HT-29 (cell line): ENCODE measurements around the gene SLC31A2. TPM values are rescaled to one million over a fixed set of nuclear protein-coding genes. Genes with fewer than 3 reads are reported as not detected.
"Not testable (repeated sequence)": the region's sequence is repeated elsewhere in the genome, so short reads cannot be mapped to it uniquely, and the experiment has no call there.

ENCODE experiments used
- DNase-seq: peaks from one replicate; pipeline ENCODE4 v3.0.0-alpha.2; 2015; ENCODE audit warnings: low spot score
- total RNA-seq: library from RNA; depleted of rRNA; stranded (reverse); fragments of >200 nt; shearing (Covaris generic); gene quantifications from 2 replicates; pipeline ENCODE4 v1.2.3, GENCODE V29; 2014; rRNA removed

SLC31A2 gene
- 1.8 and 3.4 TPM in 2 replicates for total RNA-seq

GRCh38 chr9:113150670-113151611 lies at the start of gene SLC31A2:
Gene SLC31A2 (plus strand): TSS chr9:113151007. CDS start chr9:113151075, 68 bp downstream.
- peak; percentile 83 for DNase-seq

- DNase-seq = not testable (repeated sequence)
Measured at GRCh38 chr9:113105345-113105744, 45.5 kb upstream of the SLC31A2 start.

DNA sequence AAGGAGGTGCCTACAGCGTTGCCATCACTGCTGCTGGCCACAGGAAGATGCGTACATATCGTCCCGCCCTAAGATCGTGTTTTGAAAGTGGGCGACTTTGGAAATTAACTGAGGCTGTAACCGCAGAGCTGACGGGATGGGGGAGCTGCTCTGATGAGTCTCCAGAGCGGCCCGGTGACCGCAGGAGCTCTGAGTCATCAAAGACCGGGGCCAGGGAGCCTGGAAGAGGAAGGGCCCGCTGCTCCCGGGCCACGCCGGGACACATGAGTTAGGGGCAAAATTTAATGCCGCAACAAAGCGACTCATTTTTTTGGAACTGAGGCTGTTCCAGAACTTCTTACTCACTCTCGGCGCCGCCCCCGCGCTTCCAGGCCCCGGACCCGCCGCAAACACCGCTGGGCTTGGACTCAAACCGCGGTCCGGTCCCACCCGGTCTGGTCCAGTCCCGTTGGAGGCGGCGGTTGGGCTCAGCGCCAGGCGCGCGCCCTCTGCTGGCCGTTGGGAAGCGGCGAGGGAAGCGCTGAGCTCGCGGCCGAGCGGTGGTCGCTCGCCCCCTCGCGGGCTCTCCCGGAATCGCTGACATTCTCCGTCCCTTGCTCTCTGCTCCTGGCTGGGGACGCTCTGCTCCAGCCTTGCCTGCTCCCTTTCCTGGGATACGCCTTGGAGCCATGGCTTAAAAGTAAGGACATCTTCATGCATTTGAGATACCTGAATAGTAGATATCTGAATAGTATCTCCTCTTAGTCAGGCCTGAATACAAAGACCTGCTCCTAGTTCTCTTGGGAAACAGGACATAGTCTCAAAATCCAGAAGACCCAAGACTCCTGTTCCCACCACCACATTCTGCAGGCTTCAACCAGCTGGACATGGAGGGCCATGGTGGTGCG lies 39.5 kb upstream of the SLC31A2 start:
- not testable (repeated sequence) for DNase-seq

DNA sequence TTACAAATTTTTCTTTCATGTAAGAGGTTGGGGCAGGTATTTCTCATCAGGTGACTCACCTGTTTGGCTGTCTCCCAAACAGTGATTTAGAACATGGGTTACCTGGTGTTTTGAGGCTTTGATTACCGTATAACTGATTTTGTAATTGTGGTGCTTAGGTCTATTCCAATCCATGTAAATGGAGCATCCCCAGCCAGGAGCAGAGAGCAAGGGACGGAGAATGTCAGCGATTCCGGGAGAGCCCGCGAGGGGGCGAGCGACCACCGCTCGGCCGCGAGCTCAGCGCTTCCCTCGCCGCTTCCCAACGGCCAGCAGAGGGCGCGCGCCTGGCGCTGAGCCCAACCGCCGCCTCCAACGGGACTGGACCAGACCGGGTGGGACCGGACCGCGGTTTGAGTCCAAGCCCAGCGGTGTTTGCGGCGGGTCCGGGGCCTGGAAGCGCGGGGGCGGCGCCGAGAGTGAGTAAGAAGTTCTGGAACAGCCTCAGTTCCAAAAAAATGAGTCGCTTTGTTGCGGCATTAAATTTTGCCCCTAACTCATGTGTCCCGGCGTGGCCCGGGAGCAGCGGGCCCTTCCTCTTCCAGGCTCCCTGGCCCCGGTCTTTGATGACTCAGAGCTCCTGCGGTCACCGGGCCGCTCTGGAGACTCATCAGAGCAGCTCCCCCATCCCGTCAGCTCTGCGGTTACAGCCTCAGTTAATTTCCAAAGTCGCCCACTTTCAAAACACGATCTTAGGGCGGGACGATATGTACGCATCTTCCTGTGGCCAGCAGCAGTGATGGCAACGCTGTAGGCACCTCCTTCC lies 37.9 kb upstream of the SLC31A2 start:
- peak; percentile 7 for DNase-seq

DNA sequence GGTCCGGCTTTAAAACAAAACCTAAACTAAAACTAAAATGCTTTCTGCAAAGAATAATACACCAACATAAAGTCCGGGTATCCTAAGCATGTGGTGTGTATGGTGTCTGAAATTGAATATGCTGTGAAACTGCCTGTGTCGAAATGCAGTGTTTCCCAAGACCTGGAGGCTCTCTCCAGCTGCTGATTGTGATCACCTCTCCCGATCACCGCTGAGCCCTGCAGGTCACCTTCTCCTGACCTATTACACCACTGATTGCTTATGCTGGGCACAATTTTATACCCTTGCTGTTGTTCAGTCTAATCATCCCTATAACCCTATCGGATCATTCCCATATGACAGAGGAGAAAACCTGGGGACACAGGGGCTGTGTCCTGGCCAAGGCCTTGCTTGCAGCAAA lies 32.0 kb upstream of the SLC31A2 start:
- not testable (repeated sequence) for DNase-seq

GRCh38 chr9:113125386-113126035 lies 25.3 kb upstream of the SLC31A2 start:
- no peak for DNase-seq

DNA sequence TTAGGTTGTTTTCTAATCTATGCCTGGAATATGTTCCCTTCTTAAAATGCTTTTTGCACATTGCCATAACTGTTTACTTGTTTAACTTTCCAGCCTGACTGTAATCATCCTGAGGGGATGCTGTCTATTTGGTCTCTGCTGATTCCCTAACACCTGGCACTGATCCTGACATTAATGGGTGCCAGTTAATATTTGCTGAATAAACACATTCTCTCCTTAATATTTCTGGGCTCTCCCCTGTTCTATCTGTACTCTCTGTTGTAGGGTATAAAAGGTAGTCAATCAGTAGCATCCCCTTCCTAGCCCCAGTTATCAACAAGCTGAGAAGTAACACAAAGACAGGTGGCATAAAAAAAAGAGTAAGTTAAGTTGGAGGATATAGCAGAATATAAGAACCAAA lies 21.3 kb upstream of the SLC31A2 start:
- no peak for DNase-seq

GRCh38 chr9:113129884-113130283 lies 20.9 kb upstream of the SLC31A2 start:
- DNase-seq = no peak

GRCh38 chr9:113131689-113132151 lies 19.1 kb upstream of the SLC31A2 start:
- DNase-seq = peak; percentile 45

DNA sequence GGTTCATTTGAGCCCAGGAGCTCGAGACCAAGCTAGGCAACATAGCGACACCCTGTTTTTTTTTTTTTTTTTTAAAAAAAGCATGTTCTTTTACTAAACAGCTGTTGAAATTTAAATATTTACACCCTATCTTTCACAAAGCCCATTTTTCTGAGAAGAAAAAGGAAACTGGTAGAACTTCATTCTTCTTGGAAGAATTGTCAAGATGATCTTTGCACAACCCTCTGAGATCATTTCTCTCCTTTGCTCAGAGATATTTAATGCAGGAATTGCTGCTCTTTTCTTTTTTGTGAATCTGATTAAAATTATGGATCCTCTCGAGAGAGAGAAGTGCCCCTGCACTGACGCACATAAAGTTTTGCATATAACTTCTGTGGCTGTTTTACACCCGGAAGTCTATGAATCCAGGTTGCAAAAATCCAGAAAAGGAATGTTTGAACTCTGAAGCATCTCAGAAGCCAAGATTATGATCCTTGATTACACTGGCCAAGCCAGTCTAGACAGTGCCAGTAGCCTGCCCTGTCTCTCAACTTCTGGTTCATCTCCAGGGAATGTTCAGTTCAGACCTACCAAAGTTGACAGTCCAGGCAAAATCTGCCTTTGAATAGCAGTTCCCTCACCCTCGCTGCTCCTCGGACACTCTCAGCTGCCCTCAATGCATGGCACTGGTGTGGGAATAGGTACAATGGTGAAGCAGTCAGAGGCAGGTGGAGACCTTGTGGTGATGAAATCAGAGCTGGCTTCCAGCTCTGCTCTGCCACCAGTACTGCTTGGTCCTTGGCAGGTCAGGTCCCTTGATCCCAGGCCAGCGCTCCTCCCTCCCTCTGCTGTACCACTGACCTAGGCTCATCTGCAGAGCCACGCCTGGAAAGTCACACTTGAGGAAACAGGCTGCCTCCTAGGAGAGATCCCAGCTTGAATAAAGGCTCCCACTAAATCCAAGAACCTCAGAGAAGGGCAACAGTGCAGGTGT lies 13.3 kb upstream of the SLC31A2 start:
- no peak for DNase-seq

GRCh38 chr9:113138760-113139159 lies 12.0 kb upstream of the SLC31A2 start:
- DNase-seq = no peak

- no peak for DNase-seq
Measured at GRCh38 chr9:113139225-113139829, 11.5 kb upstream of the SLC31A2 start.

GRCh38 chr9:113139953-113140352 lies 10.9 kb upstream of the SLC31A2 start:
- no peak for DNase-seq

DNA sequence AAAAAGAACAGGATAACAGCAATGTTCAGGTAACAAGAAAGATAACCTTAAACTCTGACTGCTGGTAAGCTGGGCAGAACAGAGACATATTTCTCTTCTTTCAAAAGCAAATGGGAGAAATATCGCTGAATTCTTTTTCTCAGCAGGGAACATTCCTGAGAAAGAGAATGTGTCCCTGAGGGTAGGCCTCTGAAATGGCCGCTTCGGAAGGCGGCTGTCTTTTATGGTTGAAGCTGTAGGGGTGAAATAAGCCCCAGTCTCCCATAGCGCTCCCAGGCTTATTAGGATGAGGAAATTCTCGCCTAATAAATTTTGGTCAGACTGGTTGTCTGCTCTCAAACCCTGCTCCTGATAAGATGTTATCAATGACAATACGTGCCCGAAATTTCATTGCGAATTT lies 9.9 kb upstream of the SLC31A2 start:
- not testable (repeated sequence) for DNase-seq

DNA sequence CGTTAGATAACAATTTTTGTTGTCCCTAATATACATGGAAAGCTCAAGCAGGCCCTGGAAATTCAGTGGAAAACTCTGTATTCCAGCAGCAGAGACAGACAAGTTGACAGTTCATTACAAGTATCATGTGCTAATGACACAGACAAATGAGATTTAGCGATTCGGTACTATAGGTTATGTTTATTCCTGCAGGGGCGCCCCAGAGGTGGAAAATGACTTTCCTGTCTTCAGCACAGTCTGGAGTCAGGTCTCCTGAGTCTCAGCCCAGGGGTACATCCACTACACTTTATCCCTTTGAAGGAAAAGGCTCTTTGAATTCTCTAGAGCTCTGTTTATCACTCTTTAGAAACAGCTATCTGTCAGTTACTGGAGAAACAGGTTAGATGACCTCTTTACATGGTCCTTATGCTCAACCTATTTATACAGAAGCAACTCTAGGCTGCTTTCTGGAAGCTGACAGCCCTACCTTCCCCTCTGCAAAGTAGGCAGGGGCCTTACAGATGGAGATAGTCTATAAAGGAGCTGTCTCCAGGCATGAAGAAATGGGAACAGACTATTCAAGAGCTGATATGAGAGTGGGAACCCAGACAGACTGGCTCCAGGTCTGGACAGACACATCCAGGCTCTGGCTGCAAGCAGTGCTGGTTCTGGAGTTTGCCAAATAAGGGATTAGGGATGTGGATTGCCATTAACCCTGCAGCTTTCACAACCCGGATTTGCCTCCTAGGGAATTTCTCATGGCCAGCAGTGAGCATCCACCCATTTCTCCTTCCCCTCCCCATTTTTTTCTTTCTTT lies 7.2 kb upstream of the SLC31A2 start:
- no peak for DNase-seq

- DNase-seq = no peak
Measured at GRCh38 chr9:113148372-113148705, 2.5 kb upstream of the SLC31A2 start.

GRCh38 chr9:113148781-113149510 lies 1.9 kb upstream of the SLC31A2 start:
- no peak for DNase-seq

DNA sequence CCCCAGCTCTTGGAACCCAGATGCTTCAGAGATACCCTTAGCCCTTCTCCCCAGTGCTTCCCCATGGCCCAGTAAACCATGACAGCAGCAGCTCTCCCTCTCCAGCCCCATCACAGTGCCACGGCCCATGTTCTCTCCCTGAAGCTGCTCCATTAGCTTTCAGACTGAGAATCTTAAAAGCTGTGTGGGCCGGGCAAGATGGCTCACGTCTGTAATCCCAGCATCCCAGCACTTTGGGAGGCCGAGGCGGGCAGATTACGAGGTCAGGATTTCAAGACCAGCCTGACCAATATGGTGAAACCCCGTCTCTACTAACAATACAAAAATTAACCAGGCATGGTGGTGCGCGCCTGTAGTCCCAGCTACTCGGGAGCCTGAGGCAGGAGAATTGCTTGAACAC lies 1.2 kb upstream of the SLC31A2 start:
- DNase-seq = not testable (repeated sequence)
